ENCODE measurements around the gene HYAL4.

Gene HYAL4

DNA sequence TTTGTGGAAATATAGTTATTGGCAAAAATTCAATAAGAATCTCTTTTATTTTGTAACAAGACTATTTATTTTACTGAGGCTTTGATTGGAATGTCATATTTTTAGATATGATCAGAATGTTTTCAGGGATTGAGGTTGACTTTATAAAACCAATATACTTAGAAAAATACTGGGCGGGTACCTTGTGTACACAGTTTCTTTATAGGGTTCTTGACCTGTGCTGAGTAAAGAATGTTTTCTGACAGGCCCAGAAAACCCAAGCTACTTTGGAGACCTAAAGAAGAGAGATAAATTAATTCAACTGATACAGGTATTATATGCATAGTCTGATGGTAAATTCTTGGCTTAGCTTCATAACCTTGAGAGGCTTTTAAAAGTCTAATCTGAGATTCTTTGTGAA lies 56.1 kb downstream of the HYAL4 start:
- H3K9me3 ChIP-seq (ENCODE audit: insufficient read depth, low read length) = no peaks in the 10 kb centered on the region

DNA sequence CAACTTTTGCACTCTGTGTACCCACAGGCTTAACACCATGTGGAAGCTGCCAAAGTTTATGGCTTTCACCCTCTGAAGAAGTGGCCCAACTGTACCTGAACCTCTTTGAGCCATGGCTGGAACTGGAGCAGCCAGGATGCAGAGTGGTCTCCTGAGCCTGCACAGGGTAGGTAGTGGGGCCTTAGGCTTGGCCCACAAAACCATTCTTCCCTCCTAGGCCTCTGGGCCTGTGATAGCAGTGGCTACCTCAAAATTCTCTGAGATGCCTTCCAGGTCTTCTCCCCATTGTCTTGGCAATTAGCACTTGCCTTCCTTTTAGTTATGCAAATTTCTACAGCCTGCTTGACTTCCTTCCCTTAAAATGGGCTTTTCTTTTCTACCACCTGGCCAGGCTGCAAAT lies 60.7 kb downstream of the HYAL4 start:
- no peak overlapping the region for H3K27ac ChIP-seq (ENCODE audit: low read depth, low read length)
- no peaks in the 10 kb centered on the region for H3F3A ChIP-seq (ENCODE audit: insufficient read depth)
- H3K36me3 ChIP-seq (ENCODE audit: low read length) = no peaks in the 10 kb centered on the region
- H2AFZ ChIP-seq (ENCODE audit: low read depth, low read length, severe bottlenecking) = no peak overlapping the region
- no peak overlapping the region for H3K4me2 ChIP-seq (ENCODE audit: low read depth, low read length, poor library complexity, severe bottlenecking)
- H3K27me3 ChIP-seq (ENCODE audit: low read length) = no peaks in the 10 kb centered on the region
- no peak overlapping the region for H3K4me3 ChIP-seq (ENCODE audit: insufficient read depth, low read length, poor library complexity, severe bottlenecking)
- H4K20me1 ChIP-seq (ENCODE audit: low read depth, low read length) = no peaks in the 10 kb centered on the region
- H3K9me3 ChIP-seq (ENCODE audit: insufficient read depth, low read length) = no peaks in the 10 kb centered on the region
- no peak for TF ChIP-seq EZH2phosphoT487 (conservative IDR thresholded peaks at IDR 0.05; ENCODE audit: low read length)
- TF ChIP-seq, protein P1, sequence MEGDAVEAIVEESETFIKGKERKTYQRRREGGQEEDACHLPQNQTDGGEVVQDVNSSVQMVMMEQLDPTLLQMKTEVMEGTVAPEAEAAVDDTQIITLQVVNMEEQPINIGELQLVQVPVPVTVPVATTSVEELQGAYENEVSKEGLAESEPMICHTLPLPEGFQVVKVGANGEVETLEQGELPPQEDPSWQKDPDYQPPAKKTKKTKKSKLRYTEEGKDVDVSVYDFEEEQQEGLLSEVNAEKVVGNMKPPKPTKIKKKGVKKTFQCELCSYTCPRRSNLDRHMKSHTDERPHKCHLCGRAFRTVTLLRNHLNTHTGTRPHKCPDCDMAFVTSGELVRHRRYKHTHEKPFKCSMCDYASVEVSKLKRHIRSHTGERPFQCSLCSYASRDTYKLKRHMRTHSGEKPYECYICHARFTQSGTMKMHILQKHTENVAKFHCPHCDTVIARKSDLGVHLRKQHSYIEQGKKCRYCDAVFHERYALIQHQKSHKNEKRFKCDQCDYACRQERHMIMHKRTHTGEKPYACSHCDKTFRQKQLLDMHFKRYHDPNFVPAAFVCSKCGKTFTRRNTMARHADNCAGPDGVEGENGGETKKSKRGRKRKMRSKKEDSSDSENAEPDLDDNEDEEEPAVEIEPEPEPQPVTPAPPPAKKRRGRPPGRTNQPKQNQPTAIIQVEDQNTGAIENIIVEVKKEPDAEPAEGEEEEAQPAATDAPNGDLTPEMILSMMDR (IDR thresholded peaks at IDR 0.05; ENCODE audit: insufficient read depth, low read length, poor library complexity, severe bottlenecking) = no peak
- H3K79me2 ChIP-seq (ENCODE audit: insufficient read depth, low read length) = no peaks in the 10 kb centered on the region
- no peaks in the 10 kb centered on the region for H3K9me2 ChIP-seq (replicated peaks; ENCODE audit: insufficient read depth, low read length)
- no peak overlapping the region for H3K9ac ChIP-seq (ENCODE audit: low read length)

More for the DNA sequence above, 56.1 kb downstream of the HYAL4 start:
- Histone ChIP-seq H3K79me2 (ENCODE audit: insufficient read depth, low read length) (no peaks in the 10 kb centered on the region), H3K9me2 (replicated peaks; ENCODE audit: insufficient read depth, low read length) (no peaks in the 10 kb centered on the region), H3K27me3 (ENCODE audit: low read length) (no peaks in the 10 kb centered on the region), H3K36me3 (ENCODE audit: low read length) (no peaks in the 10 kb centered on the region), H3F3A (ENCODE audit: insufficient read depth) (no peaks in the 10 kb centered on the region), H3K27ac (ENCODE audit: low read depth, low read length) (no peak overlapping the region), H3K4me2 (ENCODE audit: low read depth, low read length, poor library complexity, severe bottlenecking) (no peak overlapping the region), H4K20me1 (ENCODE audit: low read depth, low read length) (no peaks in the 10 kb centered on the region), H3K4me3 (ENCODE audit: insufficient read depth, low read length, poor library complexity, severe bottlenecking) (no peak overlapping the region), H3K9ac (ENCODE audit: low read length) (no peak overlapping the region), H2AFZ (ENCODE audit: low read depth, low read length, severe bottlenecking) (no peak overlapping the region)
- no peak for TF ChIP-seq EZH2phosphoT487 (conservative IDR thresholded peaks at IDR 0.05; ENCODE audit: low read length)
- TF ChIP-seq, protein P1 (IDR thresholded peaks at IDR 0.05; ENCODE audit: insufficient read depth, low read length, poor library complexity, severe bottlenecking) = no peak

DNA sequence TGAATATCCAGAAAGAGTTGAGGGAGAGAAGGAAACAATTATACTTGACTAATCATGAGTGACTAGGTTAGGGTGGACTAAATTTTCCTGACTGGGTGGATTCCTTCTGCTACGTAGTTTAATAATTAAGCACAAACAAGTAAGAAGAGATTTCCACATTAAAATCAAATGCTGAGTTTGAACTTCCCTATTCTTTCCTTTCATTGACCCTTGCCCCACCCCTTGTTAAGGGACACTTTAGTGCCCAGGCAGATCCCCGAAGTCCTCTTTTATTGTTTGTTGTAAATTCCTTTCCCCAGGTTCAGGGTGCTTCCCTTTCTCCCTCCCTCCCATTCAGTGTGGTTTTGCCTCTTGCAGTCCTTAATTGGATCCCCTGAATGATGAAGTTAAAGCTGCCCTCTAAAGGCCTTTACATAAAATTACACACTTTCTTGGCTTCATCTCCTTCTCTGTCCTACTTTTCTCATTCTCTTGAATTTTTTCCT lies 71.3 kb downstream of the HYAL4 start:
- Histone ChIP-seq H3F3A (ENCODE audit: insufficient read depth) (no peaks in the 10 kb centered on the region), H2AFZ (ENCODE audit: low read depth, low read length, severe bottlenecking) (no peak overlapping the region), H3K4me2 (ENCODE audit: low read depth, low read length, poor library complexity, severe bottlenecking) (no peak overlapping the region), H3K79me2 (ENCODE audit: insufficient read depth, low read length) (no peaks in the 10 kb centered on the region), H3K9me2 (replicated peaks; ENCODE audit: insufficient read depth, low read length) (no peaks in the 10 kb centered on the region), H3K4me3 (ENCODE audit: insufficient read depth, low read length, poor library complexity, severe bottlenecking) (no peak overlapping the region), H3K27me3 (ENCODE audit: low read length) (no peaks in the 10 kb centered on the region), H3K36me3 (ENCODE audit: low read length) (no peaks in the 10 kb centered on the region), H3K9me3 (ENCODE audit: insufficient read depth, low read length) (no peaks in the 10 kb centered on the region), H3K27ac (ENCODE audit: low read depth, low read length) (no peak overlapping the region), H3K9ac (ENCODE audit: low read length) (no peak overlapping the region), H4K20me1 (ENCODE audit: low read depth, low read length) (no peaks in the 10 kb centered on the region)
- TF ChIP-seq, protein P1 (IDR thresholded peaks at IDR 0.05; ENCODE audit: insufficient read depth, low read length, poor library complexity, severe bottlenecking) = no peak
- no peak for TF ChIP-seq EZH2phosphoT487 (conservative IDR thresholded peaks at IDR 0.05; ENCODE audit: low read length)
